ENCODE data around the gene PRIM2. TPM values are rescaled to one million over a fixed set of nuclear protein-coding genes. Genes with fewer than 3 reads are reported as not detected.
"Not testable (repeated sequence)": the region's sequence is repeated elsewhere in the genome, so short reads cannot be mapped to it uniquely, and the experiment has no call there.

PRIM2 gene
- polyA plus RNA-seq, 1 donor, result 9.5 TPM

GRCh38 chr6:57316581-57317059 is 810 bp upstream of the PRIM2 start:
- WGBS (ENCODE audit: insufficient coverage, low lambda C conversion rate), result 0% methylated on average over 3 of the region's 26 CpGs
- DNase-seq, result peak; percentile 83 to 86
- H3K36me3 ChIP-seq (ENCODE audit: control insufficient read depth, insufficient read depth, low read length), result peaks cover 17% of the 10 kb centered on the region

DNA sequence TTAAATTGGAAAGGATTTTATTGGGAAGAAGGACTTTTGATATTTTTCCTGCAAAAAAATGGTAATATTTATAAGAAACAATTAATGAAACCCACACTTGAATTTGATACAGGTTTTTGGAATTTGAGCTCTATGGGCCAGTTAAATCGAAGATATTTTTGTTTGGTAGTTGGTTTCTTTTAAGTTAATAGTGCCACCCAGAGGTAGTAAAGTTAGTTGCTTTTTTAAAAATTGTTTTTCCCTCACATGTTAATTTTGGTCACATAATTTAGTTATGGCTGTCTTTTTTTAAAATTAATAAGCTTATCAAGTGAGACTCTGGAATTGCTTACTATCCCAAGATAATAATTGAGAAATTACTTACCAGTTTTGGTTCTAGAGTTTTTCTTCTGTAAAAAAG is 7.1 kb downstream of the PRIM2 start:
- H3K4me3 ChIP-seq (ENCODE audit: low read length), result no peak overlapping the region

More at GRCh38 chr6:57316581-57317059, 810 bp upstream of the PRIM2 start:
- H3K27ac ChIP-seq (ENCODE audit: low read length), result no peak overlapping the region
- no peaks in the 10 kb centered on the region for H3K27me3 ChIP-seq (ENCODE audit: control insufficient read depth, insufficient read depth, low read length)
- peaks cover 6% of the 10 kb centered on the region for H3K4me1 ChIP-seq (ENCODE audit: control insufficient read depth, insufficient read depth, low read length)
- H3K9me3 ChIP-seq (ENCODE audit: control insufficient read depth, low read depth, low read length), result no peaks in the 10 kb centered on the region
- peak overlapping the region; percentile 64 for H3K4me3 ChIP-seq (ENCODE audit: low read length)

GRCh38 chr6:57327311-57327710 is 9.9 kb downstream of the PRIM2 start:
- H3K9me3 ChIP-seq (ENCODE audit: control insufficient read depth, low read depth, low read length), result peaks cover 20% of the 10 kb centered on the region
- no peaks in the 10 kb centered on the region for H3K4me1 ChIP-seq (ENCODE audit: control insufficient read depth, insufficient read depth, low read length)
- no peak for DNase-seq
- no peak overlapping the region for H3K4me3 ChIP-seq (ENCODE audit: low read length)
- 93% methylated on average over 2 of the region's 2 CpGs for WGBS (ENCODE audit: insufficient coverage, low lambda C conversion rate)
- no peak overlapping the region for H3K27ac ChIP-seq (ENCODE audit: low read length)
- H3K36me3 ChIP-seq (ENCODE audit: control insufficient read depth, insufficient read depth, low read length), result peaks cover 37% of the 10 kb centered on the region
- no peaks in the 10 kb centered on the region for H3K27me3 ChIP-seq (ENCODE audit: control insufficient read depth, insufficient read depth, low read length)

More for the DNA sequence above, 7.1 kb downstream of the PRIM2 start:
- no peak overlapping the region for H3K27ac ChIP-seq (ENCODE audit: low read length)
- no peak for DNase-seq
- H3K27me3 ChIP-seq (ENCODE audit: control insufficient read depth, insufficient read depth, low read length), result no peaks in the 10 kb centered on the region
- no peaks in the 10 kb centered on the region for H3K9me3 ChIP-seq (ENCODE audit: control insufficient read depth, low read depth, low read length)
- no CpG with 5 or more reads among the region's 1 CpG for WGBS (ENCODE audit: insufficient coverage, low lambda C conversion rate)
- no peaks in the 10 kb centered on the region for H3K4me1 ChIP-seq (ENCODE audit: control insufficient read depth, insufficient read depth, low read length)
- peaks cover 53% of the 10 kb centered on the region for H3K36me3 ChIP-seq (ENCODE audit: control insufficient read depth, insufficient read depth, low read length)

DNA sequence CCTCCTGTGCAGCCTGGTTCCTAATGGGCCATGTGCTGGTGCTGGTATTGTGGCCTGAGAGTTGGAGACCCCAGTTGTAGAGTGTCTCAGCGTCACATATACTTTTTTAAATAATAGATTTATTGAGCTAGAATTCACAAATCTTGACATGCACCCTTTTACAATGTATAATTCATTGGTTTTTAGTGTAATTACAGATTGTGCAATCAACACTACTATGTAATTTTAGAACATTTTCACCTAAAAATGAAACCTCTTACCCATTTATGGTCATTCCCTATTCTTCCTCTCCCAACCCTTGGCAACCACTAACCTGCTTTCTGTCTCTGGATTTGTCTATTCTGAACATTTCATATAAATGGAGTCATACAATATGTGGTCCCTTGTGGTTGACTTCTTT is 10.6 kb downstream of the PRIM2 start:
- peaks cover 23% of the 10 kb centered on the region for H3K9me3 ChIP-seq (ENCODE audit: control insufficient read depth, low read depth, low read length)
- H3K36me3 ChIP-seq (ENCODE audit: control insufficient read depth, insufficient read depth, low read length), result peaks cover 33% of the 10 kb centered on the region
- H3K27ac ChIP-seq (ENCODE audit: low read length), result no peak overlapping the region
- no CpG with 5 or more reads among the region's 1 CpG for WGBS (ENCODE audit: insufficient coverage, low lambda C conversion rate)
- H3K4me3 ChIP-seq (ENCODE audit: low read length), result no peak overlapping the region
- no peak for DNase-seq
- H3K4me1 ChIP-seq (ENCODE audit: control insufficient read depth, insufficient read depth, low read length), result no peaks in the 10 kb centered on the region
- no peaks in the 10 kb centered on the region for H3K27me3 ChIP-seq (ENCODE audit: control insufficient read depth, insufficient read depth, low read length)

DNA sequence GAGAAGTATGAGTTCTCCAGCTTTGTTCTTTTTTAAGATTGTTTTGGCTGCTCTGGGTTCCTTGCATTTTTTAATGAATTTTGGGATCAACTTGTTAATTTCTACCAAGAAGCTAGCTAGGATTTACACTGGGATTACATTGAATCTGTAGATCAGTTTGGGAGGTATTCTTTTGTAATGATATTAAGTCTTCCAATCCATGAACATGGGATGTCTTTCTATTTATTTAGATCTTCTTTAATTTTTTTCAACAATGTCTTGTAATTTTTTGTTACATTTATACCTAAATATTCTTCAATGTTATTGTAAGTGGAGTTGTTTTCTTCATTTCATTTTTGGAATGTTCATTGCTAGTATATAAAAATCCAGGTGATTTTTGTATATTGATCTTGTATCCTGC is 12.5 kb downstream of the PRIM2 start:
- H3K4me3 ChIP-seq (ENCODE audit: low read length), result no peak overlapping the region
- no peak for DNase-seq
- no peaks in the 10 kb centered on the region for H3K4me1 ChIP-seq (ENCODE audit: control insufficient read depth, insufficient read depth, low read length)
- H3K27ac ChIP-seq (ENCODE audit: low read length), result no peak overlapping the region
- H3K36me3 ChIP-seq (ENCODE audit: control insufficient read depth, insufficient read depth, low read length), result peaks cover 34% of the 10 kb centered on the region
- peaks cover 27% of the 10 kb centered on the region for H3K9me3 ChIP-seq (ENCODE audit: control insufficient read depth, low read depth, low read length)
- no peaks in the 10 kb centered on the region for H3K27me3 ChIP-seq (ENCODE audit: control insufficient read depth, insufficient read depth, low read length)

DNA sequence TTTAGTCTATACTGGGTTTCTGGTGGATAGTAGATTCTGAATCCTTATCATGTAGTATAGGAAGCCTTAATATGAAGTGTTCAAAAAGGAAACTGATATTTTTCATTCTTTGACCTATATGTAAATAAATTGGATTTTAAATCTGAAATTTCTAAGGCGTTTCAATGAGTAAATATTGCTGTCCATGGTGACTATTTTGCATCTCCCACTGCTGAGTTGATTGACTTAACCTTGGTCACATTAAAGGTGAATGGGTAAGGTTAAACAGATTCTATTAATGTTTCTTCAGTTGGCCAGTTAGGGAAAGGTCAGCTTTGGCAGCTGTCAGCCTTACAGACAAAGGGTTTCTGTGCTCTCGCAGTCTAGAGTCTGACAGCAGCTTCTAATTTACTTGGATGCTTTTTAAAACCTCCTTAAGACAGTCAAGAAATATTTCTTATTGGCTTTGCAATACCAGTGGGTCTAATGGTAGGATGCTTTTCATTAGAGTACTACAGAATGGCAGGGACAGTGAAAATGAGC is 24.8 kb downstream of the PRIM2 start:
- DNase-seq, result no peak
- H3K36me3 ChIP-seq (ENCODE audit: control insufficient read depth, insufficient read depth, low read length), result no peaks in the 10 kb centered on the region
- WGBS (ENCODE audit: insufficient coverage, low lambda C conversion rate), result no CpG with 5 or more reads among the region's 2 CpGs
- no peak overlapping the region for H3K4me3 ChIP-seq (ENCODE audit: low read length)
- H3K27ac ChIP-seq (ENCODE audit: low read length), result no peak overlapping the region
- no peaks in the 10 kb centered on the region for H3K27me3 ChIP-seq (ENCODE audit: control insufficient read depth, insufficient read depth, low read length)
- no peaks in the 10 kb centered on the region for H3K9me3 ChIP-seq (ENCODE audit: control insufficient read depth, low read depth, low read length)
- no peaks in the 10 kb centered on the region for H3K4me1 ChIP-seq (ENCODE audit: control insufficient read depth, insufficient read depth, low read length)

DNA sequence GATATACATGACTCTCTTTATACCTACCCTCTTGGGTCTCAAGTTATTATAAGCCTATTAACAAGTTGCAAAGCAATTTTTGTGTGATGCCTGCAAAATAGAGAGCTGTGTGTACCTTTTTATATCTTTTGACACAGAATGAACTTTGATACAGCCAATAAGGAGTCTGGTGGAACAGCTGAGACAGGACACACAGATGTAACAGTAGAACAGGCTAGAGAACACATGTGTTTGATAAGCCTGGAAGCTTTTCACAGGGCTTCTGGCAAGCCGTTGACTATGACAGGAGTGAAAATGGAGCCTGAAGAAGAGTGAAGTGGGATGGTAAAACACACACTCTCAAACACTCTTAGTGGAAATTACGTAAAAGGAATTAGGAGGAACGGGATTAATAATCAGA is 25.9 kb downstream of the PRIM2 start:
- not testable (repeated sequence) for DNase-seq; H3K36me3 ChIP-seq (ENCODE audit: control insufficient read depth, insufficient read depth, low read length); H3K27me3 ChIP-seq (ENCODE audit: control insufficient read depth, insufficient read depth, low read length); H3K27ac ChIP-seq (ENCODE audit: low read length); H3K9me3 ChIP-seq (ENCODE audit: control insufficient read depth, low read depth, low read length); H3K4me1 ChIP-seq (ENCODE audit: control insufficient read depth, insufficient read depth, low read length); H3K4me3 ChIP-seq (ENCODE audit: low read length)
- 100% methylated on average over 2 of the region's 3 CpGs for WGBS (ENCODE audit: insufficient coverage, low lambda C conversion rate)

- no CpG with 5 or more reads among the region's 2 CpGs for WGBS (ENCODE audit: insufficient coverage, low lambda C conversion rate)
Measured at GRCh38 chr6:57346715-57347114, 29.3 kb downstream of the PRIM2 start.

GRCh38 chr6:57347597-57347996 is 30.2 kb downstream of the PRIM2 start:
- H3K4me3 ChIP-seq (ENCODE audit: low read length); H3K36me3 ChIP-seq (ENCODE audit: control insufficient read depth, insufficient read depth, low read length); H3K27me3 ChIP-seq (ENCODE audit: control insufficient read depth, insufficient read depth, low read length); H3K27ac ChIP-seq (ENCODE audit: low read length); DNase-seq; H3K9me3 ChIP-seq (ENCODE audit: control insufficient read depth, low read depth, low read length); H3K4me1 ChIP-seq (ENCODE audit: control insufficient read depth, insufficient read depth, low read length): not testable (repeated sequence)

More at GRCh38 chr6:57346715-57347114, 29.3 kb downstream of the PRIM2 start:
- H3K4me1 ChIP-seq (ENCODE audit: control insufficient read depth, insufficient read depth, low read length); H3K9me3 ChIP-seq (ENCODE audit: control insufficient read depth, low read depth, low read length); H3K36me3 ChIP-seq (ENCODE audit: control insufficient read depth, insufficient read depth, low read length); H3K27ac ChIP-seq (ENCODE audit: low read length); H3K27me3 ChIP-seq (ENCODE audit: control insufficient read depth, insufficient read depth, low read length); DNase-seq; H3K4me3 ChIP-seq (ENCODE audit: low read length): not testable (repeated sequence)

DNA sequence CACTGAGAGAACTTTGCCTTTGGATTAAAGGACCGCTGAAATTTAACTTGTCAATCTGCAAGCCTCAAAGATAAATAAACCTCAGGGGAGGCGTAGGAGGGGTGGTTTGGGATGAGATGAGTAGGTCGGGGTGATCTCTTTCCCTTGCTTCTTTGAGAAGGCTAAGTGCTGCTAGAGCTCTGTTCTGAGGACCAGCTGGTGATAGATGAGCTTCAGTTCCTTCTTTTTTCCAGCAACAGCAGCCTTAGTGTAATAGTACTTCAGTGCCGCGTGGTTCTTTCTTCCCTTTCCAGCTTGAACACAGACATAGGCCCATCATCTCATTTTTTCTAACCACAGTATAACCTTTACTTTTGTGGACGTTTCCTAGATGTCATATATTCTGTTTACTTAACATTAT is 33.0 kb downstream of the PRIM2 start:
- H3K27me3 ChIP-seq (ENCODE audit: control insufficient read depth, insufficient read depth, low read length); H3K4me1 ChIP-seq (ENCODE audit: control insufficient read depth, insufficient read depth, low read length); DNase-seq; H3K9me3 ChIP-seq (ENCODE audit: control insufficient read depth, low read depth, low read length); H3K36me3 ChIP-seq (ENCODE audit: control insufficient read depth, insufficient read depth, low read length); H3K27ac ChIP-seq (ENCODE audit: low read length); H3K4me3 ChIP-seq (ENCODE audit: low read length): not testable (repeated sequence)
- 100% methylated on average over 2 of the region's 6 CpGs for WGBS (ENCODE audit: insufficient coverage, low lambda C conversion rate)

- not testable (repeated sequence) for H3K4me3 ChIP-seq (ENCODE audit: low read length); H3K27me3 ChIP-seq (ENCODE audit: control insufficient read depth, insufficient read depth, low read length); H3K36me3 ChIP-seq (ENCODE audit: control insufficient read depth, insufficient read depth, low read length); H3K27ac ChIP-seq (ENCODE audit: low read length); DNase-seq; H3K4me1 ChIP-seq (ENCODE audit: control insufficient read depth, insufficient read depth, low read length); H3K9me3 ChIP-seq (ENCODE audit: control insufficient read depth, low read depth, low read length)
- whole genome bisulfite sequencing (ENCODE audit: insufficient coverage, low lambda C conversion rate), result no CpG with 5 or more reads among the region's 1 CpG
Measured at GRCh38 chr6:57352596-57352995, 35.2 kb downstream of the PRIM2 start.
